ENCODE data around the gene LRRFIP2.

- no peak for TF ChIP-seq CTCF (IDR thresholded peaks at IDR 0.05; ENCODE audit: insufficient read depth, low read depth, low read length)
- no peak for TF ChIP-seq EZH2 (IDR thresholded peaks at IDR 0.05; ENCODE audit: insufficient read depth, low read length)
These were observed 134.2 kb downstream of the LRRFIP2 start for GRCh38 chr3:37040231-37040630.
